ENCODE data around the gene NFIB. TPM values are rescaled to one million over a fixed set of nuclear protein-coding genes. Genes with fewer than 3 reads are reported as not detected.

The NFIB gene
- total RNA-seq, 1 donor from 2014 or later = 9.4 TPM

DNA sequence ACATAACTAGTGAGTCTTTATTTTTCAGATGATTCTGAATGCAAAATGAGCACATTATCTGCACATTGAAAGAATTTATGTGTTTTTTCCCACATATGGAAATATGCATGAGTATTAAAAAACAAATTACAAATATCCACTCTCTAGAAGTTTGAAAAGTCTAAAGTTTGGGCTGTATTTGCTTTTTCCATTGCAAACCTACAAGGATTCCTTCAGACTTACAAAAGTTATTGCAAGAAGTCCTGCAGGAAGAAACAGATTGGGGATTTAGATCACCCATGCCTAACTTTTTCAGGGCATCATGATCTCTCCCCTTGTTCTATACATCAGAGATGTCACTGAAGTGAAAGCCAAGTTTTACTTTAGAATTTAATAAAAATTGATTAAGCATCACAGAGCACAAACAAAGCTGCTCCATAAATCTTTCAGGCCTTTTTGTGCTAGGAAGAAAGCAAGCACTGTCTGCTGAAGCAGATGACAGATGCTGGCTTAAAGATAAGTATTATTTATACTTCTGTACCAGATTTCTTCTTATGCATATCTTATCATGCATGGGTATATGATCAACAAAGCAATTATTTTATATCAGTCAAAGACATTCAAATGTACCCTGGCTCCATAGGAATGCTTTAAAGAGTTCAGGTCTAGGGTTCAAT lies 71.7 kb downstream of the NFIB start:
- Histone ChIP-seq H3K36me3 (ENCODE audit: insufficient read depth, low read length) (no peaks in the 10 kb centered on the region), H4K20me1 (ENCODE audit: insufficient read depth, low read length) (no peaks in the 10 kb centered on the region), H3K4me2 (ENCODE audit: low read length) (no peak overlapping the region), H3K9me3 (ENCODE audit: insufficient read depth, low read depth, low read length) (no peaks in the 10 kb centered on the region), H3K79me2 (ENCODE audit: insufficient read depth, low read length) (peaks cover 69% of the 10 kb centered on the region), H3K4me3 (ENCODE audit: insufficient read depth, low read depth, low read length) (no peak overlapping the region), H3K27ac (ENCODE audit: low read depth, low read length) (no peak overlapping the region), H3K9ac (ENCODE audit: low read length) (no peak overlapping the region), H3K27me3 (ENCODE audit: insufficient read depth, low read length) (no peaks in the 10 kb centered on the region), H2AFZ (ENCODE audit: low read depth, low read length) (no peak overlapping the region), H3K4me1 (ENCODE audit: insufficient read depth, low read length) (peaks cover 43% of the 10 kb centered on the region)
- no peak overlapping the region for H3K27ac Mint-ChIP-seq (ENCODE audit: unreplicated experiment)
- DNase-seq (ENCODE audit: low read depth) (no peak), FAIRE-seq (no peak)
- no peaks in the 10 kb centered on the region for H3K9me3 Mint-ChIP-seq (ENCODE audit: unreplicated experiment)
- H3K4me1 Mint-ChIP-seq (ENCODE audit: low read depth, unreplicated experiment) = peaks cover 36% of the 10 kb centered on the region
- H3K4me3 Mint-ChIP-seq (ENCODE audit: unreplicated experiment) = no peak overlapping the region
- H3K36me3 Mint-ChIP-seq (ENCODE audit: low read depth, unreplicated experiment) = no peaks in the 10 kb centered on the region
- TF ChIP-seq CTCF (IDR thresholded peaks at IDR 0.05; ENCODE audit: insufficient read depth, low read depth, low read length) = no peak
- no peak for TF ChIP-seq EZH2 (IDR thresholded peaks at IDR 0.05; ENCODE audit: insufficient read depth, low read length)
- H3K27me3 Mint-ChIP-seq (ENCODE audit: low read depth, unreplicated experiment) = no peaks in the 10 kb centered on the region

DNA sequence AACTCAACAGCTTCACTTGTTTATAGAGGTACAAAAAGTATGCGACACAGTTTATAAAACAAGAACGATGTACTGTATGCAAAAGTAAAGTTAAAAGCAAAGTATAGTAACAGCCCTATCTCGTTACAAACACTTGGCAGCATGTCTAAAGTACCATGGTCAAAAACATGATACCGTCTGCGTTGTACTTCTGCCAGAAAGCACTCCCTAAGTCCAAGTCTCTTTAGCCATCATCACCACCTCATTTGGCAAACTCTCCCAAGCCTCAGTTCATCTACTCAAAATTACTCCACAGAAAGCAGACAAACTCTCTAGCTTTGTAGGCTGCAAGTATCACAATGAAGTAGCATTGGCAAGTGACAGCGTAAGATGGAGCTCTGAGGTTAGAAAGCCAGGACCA lies 73.4 kb downstream of the NFIB start:
- Histone ChIP-seq H2AFZ (ENCODE audit: low read depth, low read length) (no peak overlapping the region), H3K4me3 (ENCODE audit: insufficient read depth, low read depth, low read length) (no peak overlapping the region), H3K27ac (ENCODE audit: low read depth, low read length) (no peak overlapping the region), H3K27me3 (ENCODE audit: insufficient read depth, low read length) (no peaks in the 10 kb centered on the region), H3K79me2 (ENCODE audit: insufficient read depth, low read length) (peaks cover 78% of the 10 kb centered on the region), H3K4me1 (ENCODE audit: insufficient read depth, low read length) (peaks cover 32% of the 10 kb centered on the region), H3K4me2 (ENCODE audit: low read length) (peak overlapping the region; percentile 3), H3K9ac (ENCODE audit: low read length) (no peak overlapping the region), H3K9me3 (ENCODE audit: insufficient read depth, low read depth, low read length) (no peaks in the 10 kb centered on the region), H3K36me3 (ENCODE audit: insufficient read depth, low read length) (no peaks in the 10 kb centered on the region), H4K20me1 (ENCODE audit: insufficient read depth, low read length) (no peaks in the 10 kb centered on the region)
- TF ChIP-seq EZH2 (IDR thresholded peaks at IDR 0.05; ENCODE audit: insufficient read depth, low read length) (no peak), CTCF (IDR thresholded peaks at IDR 0.05; ENCODE audit: insufficient read depth, low read depth, low read length) (no peak)
- Mint-ChIP-seq H3K27ac (ENCODE audit: unreplicated experiment) (no peak overlapping the region), H3K4me1 (ENCODE audit: low read depth, unreplicated experiment) (peaks cover 23% of the 10 kb centered on the region), H3K27me3 (ENCODE audit: low read depth, unreplicated experiment) (no peaks in the 10 kb centered on the region), H3K9me3 (ENCODE audit: unreplicated experiment) (no peaks in the 10 kb centered on the region), H3K4me3 (ENCODE audit: unreplicated experiment) (no peak overlapping the region), H3K36me3 (ENCODE audit: low read depth, unreplicated experiment) (no peaks in the 10 kb centered on the region)
- FAIRE-seq = no peak
- peak; percentile 42 for DNase-seq (ENCODE audit: low read depth)

GRCh38 chr9:14238518-14238917 lies 75.4 kb downstream of the NFIB start:
- H2AFZ ChIP-seq (ENCODE audit: low read depth, low read length) = no peak overlapping the region
- H3K27me3 ChIP-seq (ENCODE audit: insufficient read depth, low read length) = no peaks in the 10 kb centered on the region
- H3K27ac Mint-ChIP-seq (ENCODE audit: unreplicated experiment) = peak overlapping the region; percentile 55
- FAIRE-seq = no peak
- no peak for TF ChIP-seq CTCF (IDR thresholded peaks at IDR 0.05; ENCODE audit: insufficient read depth, low read depth, low read length)
- no peak for TF ChIP-seq EZH2 (IDR thresholded peaks at IDR 0.05; ENCODE audit: insufficient read depth, low read length)
- H3K9me3 Mint-ChIP-seq (ENCODE audit: unreplicated experiment) = no peaks in the 10 kb centered on the region
- H3K4me1 Mint-ChIP-seq (ENCODE audit: low read depth, unreplicated experiment) = peaks cover 20% of the 10 kb centered on the region
- H3K36me3 ChIP-seq (ENCODE audit: insufficient read depth, low read length) = no peaks in the 10 kb centered on the region
- H3K27me3 Mint-ChIP-seq (ENCODE audit: low read depth, unreplicated experiment) = no peaks in the 10 kb centered on the region
- peak; percentile 71 for DNase-seq (ENCODE audit: low read depth)
- H3K4me1 ChIP-seq (ENCODE audit: insufficient read depth, low read length) = peaks cover 25% of the 10 kb centered on the region
- peak overlapping the region; percentile 33 for H3K27ac ChIP-seq (ENCODE audit: low read depth, low read length)
- H3K4me3 Mint-ChIP-seq (ENCODE audit: unreplicated experiment) = peak overlapping the region; percentile 14
- no peaks in the 10 kb centered on the region for H4K20me1 ChIP-seq (ENCODE audit: insufficient read depth, low read length)
- H3K9ac ChIP-seq (ENCODE audit: low read length) = no peak overlapping the region
- H3K79me2 ChIP-seq (ENCODE audit: insufficient read depth, low read length) = peaks cover 68% of the 10 kb centered on the region
- peak overlapping the region; percentile 58 for H3K4me2 ChIP-seq (ENCODE audit: low read length)
- no peaks in the 10 kb centered on the region for H3K36me3 Mint-ChIP-seq (ENCODE audit: low read depth, unreplicated experiment)
- H3K4me3 ChIP-seq (ENCODE audit: insufficient read depth, low read depth, low read length) = no peak overlapping the region
- H3K9me3 ChIP-seq (ENCODE audit: insufficient read depth, low read depth, low read length) = no peaks in the 10 kb centered on the region
